OCI-LY7 (cell line): ENCODE results near the gene ABCC11. TPM values are rescaled to one million over a fixed set of nuclear protein-coding genes. Genes with fewer than 3 reads are reported as not detected.
A peak's percentile ranks its signal among the peaks of the same experiment; 100 is the strongest.

Experiments used
- BruUV-seq: library from RNA; stranded (reverse); fragments of 400-500 nt; replicated peaks from 2 replicates; lab custom pipeline; 2021; lab: Mats Ljungman, UMichigan
- CTCF ChIA-PET: fragments of 300-600 bp; sonication (Branson Sonifier 250); formaldehyde crosslinking; loops from one replicate; lab custom pipeline; 2022; ENCODE audit warnings: antibody characterized with exemption; ENCODE audit not compliant: unreplicated experiment; lab: Charles Lee
- POLR2A ChIA-PET: fragments of 300-600 bp; sonication (Branson Sonifier 250); formaldehyde crosslinking; loops from one replicate; lab custom pipeline; 2022; ENCODE audit warnings: antibody characterized with exemption; lab: Charles Lee
- DNase-seq: peaks from one replicate; pipeline ENCODE4 v3.0.0-alpha.2; 2015; ENCODE audit warnings: low spot score
- H2AFZ ChIP-seq: fragments of 200-600 bp; sonication (generic), shearing (Covaris generic); 2 replicates; pipeline ENCODE4 v1.6.1; 2014; ENCODE audit warnings: mild to moderate bottlenecking, antibody characterized with exemption, low read length, moderate library complexity
- H3K27ac ChIP-seq: fragments of 200-600 bp; sonication (generic); 2 replicates; pipeline ENCODE4 v1.5.1; 2014; ENCODE audit warnings: mixed run types, low read depth, mild to moderate bottlenecking, moderate library complexity, low read length, inconsistent platforms; ENCODE audit not compliant: poor library complexity, severe bottlenecking
- H3K36me3 ChIP-seq: fragments of 200-600 bp; sonication (generic); 2 replicates; pipeline ENCODE4 v1.6.1; 2014; ENCODE audit warnings: mild to moderate bottlenecking, antibody characterized with exemption, low read length, moderate library complexity, mixed read lengths; ENCODE audit not compliant: insufficient read depth
- H3K4me1 ChIP-seq: fragments of 200-600 bp; sonication (generic); 2 replicates; pipeline ENCODE4 v1.5.1; 2014; ENCODE audit warnings: mild to moderate bottlenecking, low read length; ENCODE audit not compliant: insufficient read depth, poor library complexity, severe bottlenecking
- H3K4me2 ChIP-seq: fragments of 200-600 bp; sonication (generic); 2 replicates; pipeline ENCODE4 v1.6.1; 2014; ENCODE audit warnings: mild to moderate bottlenecking, low read length
- H3K4me3 ChIP-seq: fragments of 200-600 bp; sonication (generic); 2 replicates; pipeline ENCODE4 v1.5.1; 2014; ENCODE audit warnings: mild to moderate bottlenecking, low read depth, low read length; ENCODE audit not compliant: poor library complexity, severe bottlenecking
- H3K79me2 ChIP-seq: fragments of 200-600 bp; sonication (generic); 2 replicates; pipeline ENCODE4 v1.6.1; 2016; ENCODE audit warnings: low read depth, mild to moderate bottlenecking, low read length, moderate library complexity, mixed read lengths; ENCODE audit not compliant: insufficient read depth
- H3K9me2 ChIP-seq: fragments of 200-600 bp; sonication (generic); 2 replicates; pipeline ENCODE4 v1.6.1; 2016; ENCODE audit warnings: mild to moderate bottlenecking, low read length, mixed read lengths; ENCODE audit not compliant: insufficient read depth
- H3K9me3 ChIP-seq: fragments of 200-600 bp; sonication (generic); 2 replicates; pipeline ENCODE4 v1.6.1; 2014; ENCODE audit warnings: mild to moderate bottlenecking, mixed run types, low read length, mixed read lengths
- H4K20me1 ChIP-seq: fragments of 200-600 bp; sonication (generic); 2 replicates; pipeline ENCODE4 v1.6.1; 2014; ENCODE audit warnings: mild to moderate bottlenecking, antibody characterized with exemption, low read length, moderate library complexity, mixed read lengths; ENCODE audit not compliant: insufficient read depth
- CTCF ChIP-seq: fragments of 200-600 bp; sonication (generic); conservative IDR thresholded peaks from 2 replicates; pipeline ENCODE4 v1.5.1; 2014; ENCODE audit warnings: mild to moderate bottlenecking, antibody characterized with exemption, low read length, moderate library complexity, mixed read lengths
- EZH2phosphoT487 ChIP-seq: fragments of 200-600 bp; sonication (generic); IDR thresholded peaks from 2 replicates; pipeline ENCODE4 v1.6.1; 2018; ENCODE audit warnings: low read depth, borderline replicate concordance, mild to moderate bottlenecking, mixed run types, antibody characterized with exemption, low read length, moderate library complexity, mixed read lengths
- intact Hi-C: fragments of 100-400 bp; cut with micrococcal nuclease; formaldehyde crosslinking; loops from one replicate; pipeline ENCODE4 v1.10.0; 2022; ENCODE audit not compliant: unreplicated experiment
- total RNA-seq, 2 experiments: library from RNA; depleted of rRNA in 1 of 2; stranded (reverse); fragments of >200 nt in 1 of 2; shearing (Covaris generic) in 1 of 2; gene quantifications; 2 replicates each; pipeline ENCODE4 v1.2.3, GENCODE V29; 2014 to 2022

ABCC11 gene
- total RNA-seq, 2 experiments from 2014 or later = 0.10 TPM; not detected in 1

GRCh38 chr16:48156790-48157209 lies 90.5 kb downstream of the ABCC11 start:
- intact Hi-C loops = loop anchor here (2.0 kb wide), 1 partner anchor 1014 kb away; the partner anchor contains the start of gene NETO2
- BruUV-seq = no TSS peak
- Histone ChIP-seq H3K4me1 (no peaks in the 10 kb centered on the region), H3K4me2 (no peak overlapping the region), H3K79me2 (no peaks in the 10 kb centered on the region), H3K9me2 (no peaks in the 10 kb centered on the region), H4K20me1 (no peaks in the 10 kb centered on the region), H3K27ac (no peak overlapping the region), H3K4me3 (no peak overlapping the region), H2AFZ (no peak overlapping the region), H3K9me3 (no peaks in the 10 kb centered on the region), H3K36me3 (no peaks in the 10 kb centered on the region)
- POLR2A ChIA-PET = no interaction called here
- CTCF ChIA-PET = no interaction called here
- peak; percentile 88 for TF ChIP-seq CTCF
- no peak for TF ChIP-seq EZH2phosphoT487
- peak; percentile 63 for DNase-seq

GRCh38 chr16:48155926-48156789 lies 91.2 kb downstream of the ABCC11 start, which contains the start of gene ABCC12:
Gene ABCC12, minus strand, starts transcription at chr16:48155993. Its CDS starts 9,569 bp downstream, at chr16:48146424.
- Histone ChIP-seq H3K27ac (no peak within 1 kb of the TSS), H2AFZ (no peak within 1 kb of the TSS), H3K9me2 (no peaks in the 10 kb centered on the region), H3K4me3 (no peak within 1 kb of the TSS), H4K20me1 (no peaks in the 10 kb centered on the region), H3K36me3 (no peaks in the 10 kb centered on the region), H3K79me2 (no peaks in the 10 kb centered on the region), H3K4me1 (no peaks in the 10 kb centered on the region), H3K9me3 (no peaks in the 10 kb centered on the region), H3K4me2 (no peak within 1 kb of the TSS)
- intact Hi-C loops = loop anchor here (2.0 kb wide), 1 partner anchor 1013 kb away; the partner anchor contains the start of gene NETO2
- ChIA-PET CTCF (no interaction called here), POLR2A (no interaction called here)
- DNase-seq = no peak
- no peak for TF ChIP-seq EZH2phosphoT487
- TF ChIP-seq CTCF = no peak
- BruUV-seq = no TSS peak

GRCh38 chr16:48153774-48154173 lies 93.6 kb downstream of the ABCC11 start:
- intact Hi-C loops = no loop called here
- BruUV-seq = no TSS peak

More at GRCh38 chr16:48153774-48154173, 93.6 kb downstream of the ABCC11 start:
- Histone ChIP-seq H3K79me2 (no peaks in the 10 kb centered on the region), H3K4me3 (no peak overlapping the region), H4K20me1 (no peaks in the 10 kb centered on the region), H3K4me1 (no peaks in the 10 kb centered on the region), H3K36me3 (no peaks in the 10 kb centered on the region), H3K4me2 (no peak overlapping the region), H3K9me2 (no peaks in the 10 kb centered on the region), H2AFZ (no peak overlapping the region), H3K9me3 (no peaks in the 10 kb centered on the region), H3K27ac (no peak overlapping the region)
- TF ChIP-seq EZH2phosphoT487 (no peak), CTCF (no peak)
- CTCF ChIA-PET = no interaction called here
- DNase-seq = no peak
- POLR2A ChIA-PET = no interaction called here
